ENCODE data around the gene EIF3M.

EIF3M gene

DNA sequence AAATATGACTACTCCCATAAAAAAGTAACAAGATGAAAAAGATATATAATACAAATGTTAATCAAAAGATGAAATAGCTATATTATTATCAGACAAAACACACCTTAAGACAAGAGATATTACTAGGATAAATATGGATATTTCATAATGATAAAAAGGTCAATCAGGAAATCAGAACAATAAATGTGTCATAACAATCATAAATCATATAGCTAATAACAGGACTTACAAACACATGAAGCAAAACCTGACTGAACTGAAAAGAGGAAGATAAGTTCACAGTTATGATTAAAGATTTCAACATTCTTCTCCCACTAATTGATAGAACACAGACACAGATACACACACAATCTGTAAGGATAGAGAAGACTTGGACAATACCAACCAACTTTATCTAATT lies 47.2 kb downstream of the EIF3M start:
- H3K4me1 ChIP-seq (ENCODE audit: insufficient read depth, low read length) = no peaks in the 10 kb centered on the region
- no peak overlapping the region for H3K4me2 ChIP-seq (ENCODE audit: insufficient read depth, low read length)
- H3K27ac ChIP-seq (ENCODE audit: low read length) = no peak overlapping the region
- TF ChIP-seq EZH2 (IDR thresholded peaks at IDR 0.05; ENCODE audit: borderline replicate concordance, low read depth, low read length, severe bottlenecking) = no peak
- TF ChIP-seq, protein P1, sequence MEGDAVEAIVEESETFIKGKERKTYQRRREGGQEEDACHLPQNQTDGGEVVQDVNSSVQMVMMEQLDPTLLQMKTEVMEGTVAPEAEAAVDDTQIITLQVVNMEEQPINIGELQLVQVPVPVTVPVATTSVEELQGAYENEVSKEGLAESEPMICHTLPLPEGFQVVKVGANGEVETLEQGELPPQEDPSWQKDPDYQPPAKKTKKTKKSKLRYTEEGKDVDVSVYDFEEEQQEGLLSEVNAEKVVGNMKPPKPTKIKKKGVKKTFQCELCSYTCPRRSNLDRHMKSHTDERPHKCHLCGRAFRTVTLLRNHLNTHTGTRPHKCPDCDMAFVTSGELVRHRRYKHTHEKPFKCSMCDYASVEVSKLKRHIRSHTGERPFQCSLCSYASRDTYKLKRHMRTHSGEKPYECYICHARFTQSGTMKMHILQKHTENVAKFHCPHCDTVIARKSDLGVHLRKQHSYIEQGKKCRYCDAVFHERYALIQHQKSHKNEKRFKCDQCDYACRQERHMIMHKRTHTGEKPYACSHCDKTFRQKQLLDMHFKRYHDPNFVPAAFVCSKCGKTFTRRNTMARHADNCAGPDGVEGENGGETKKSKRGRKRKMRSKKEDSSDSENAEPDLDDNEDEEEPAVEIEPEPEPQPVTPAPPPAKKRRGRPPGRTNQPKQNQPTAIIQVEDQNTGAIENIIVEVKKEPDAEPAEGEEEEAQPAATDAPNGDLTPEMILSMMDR (IDR thresholded peaks at IDR 0.05; ENCODE audit: borderline replicate concordance, extremely low read depth, low read length, poor library complexity, severe bottlenecking) = no peak
- no peaks in the 10 kb centered on the region for H3K9me3 ChIP-seq (ENCODE audit: insufficient read depth, low read length, severe bottlenecking)
- no peaks in the 10 kb centered on the region for H4K20me1 ChIP-seq (ENCODE audit: insufficient read depth, low read length)
- H3K79me2 ChIP-seq (ENCODE audit: insufficient read depth, low read length) = no peaks in the 10 kb centered on the region
- no peak overlapping the region for H2AFZ ChIP-seq (ENCODE audit: low read depth, low read length)
- H3K36me3 ChIP-seq (ENCODE audit: insufficient read depth, low read length) = no peaks in the 10 kb centered on the region
- ATAC-seq (ENCODE audit: insufficient read depth, low read depth) (no peak), DNase-seq (no peak)
- H3K4me3 ChIP-seq (ENCODE audit: low read depth in 1 of 2, low read length in 2 of 2) = no peak overlapping the region
- H3K9ac ChIP-seq (ENCODE audit: low read depth, low read length) = no peak overlapping the region
- no peaks in the 10 kb centered on the region for H3K27me3 ChIP-seq (ENCODE audit: insufficient read depth, low read length, poor library complexity)

DNA sequence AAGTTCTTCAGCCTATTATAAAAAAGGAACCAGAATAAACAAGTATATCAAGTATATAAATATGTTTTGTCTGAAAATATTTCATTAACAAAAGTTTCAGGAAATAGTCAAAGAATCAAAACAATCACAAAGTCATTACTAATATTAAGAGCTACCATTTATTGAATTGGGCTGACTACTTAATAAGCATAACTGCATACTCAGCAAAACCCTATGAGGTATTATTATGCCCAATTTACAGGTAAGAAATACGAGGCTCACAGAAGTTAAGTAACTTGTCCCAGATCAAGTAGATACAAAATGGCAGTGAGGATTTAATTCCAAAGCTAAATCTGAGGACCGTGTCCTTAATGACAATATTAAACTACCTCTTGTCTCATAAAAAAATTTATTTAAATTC lies 52.2 kb downstream of the EIF3M start:
- DNase-seq = no peak
- no peak for ATAC-seq (ENCODE audit: insufficient read depth, low read depth)
- H3K79me2 ChIP-seq (ENCODE audit: insufficient read depth, low read length) = no peaks in the 10 kb centered on the region
- no peaks in the 10 kb centered on the region for H4K20me1 ChIP-seq (ENCODE audit: insufficient read depth, low read length)
- no peak overlapping the region for H3K9ac ChIP-seq (ENCODE audit: low read depth, low read length)
- no peak overlapping the region for H2AFZ ChIP-seq (ENCODE audit: low read depth, low read length)
- no peaks in the 10 kb centered on the region for H3K36me3 ChIP-seq (ENCODE audit: insufficient read depth, low read length)
- H3K27me3 ChIP-seq (ENCODE audit: insufficient read depth, low read length, poor library complexity) = no peaks in the 10 kb centered on the region
- no peaks in the 10 kb centered on the region for H3K4me1 ChIP-seq (ENCODE audit: insufficient read depth, low read length)
- no peak overlapping the region for H3K27ac ChIP-seq (ENCODE audit: low read length)
- TF ChIP-seq, protein P1 (IDR thresholded peaks at IDR 0.05; ENCODE audit: borderline replicate concordance, extremely low read depth, low read length, poor library complexity, severe bottlenecking) = no peak
- no peak for TF ChIP-seq EZH2 (IDR thresholded peaks at IDR 0.05; ENCODE audit: borderline replicate concordance, low read depth, low read length, severe bottlenecking)
- H3K4me2 ChIP-seq (ENCODE audit: insufficient read depth, low read length) = no peak overlapping the region
- no peak overlapping the region for H3K4me3 ChIP-seq (ENCODE audit: low read depth in 1 of 2, low read length in 2 of 2)
- no peaks in the 10 kb centered on the region for H3K9me3 ChIP-seq (ENCODE audit: insufficient read depth, low read length, severe bottlenecking)

DNA sequence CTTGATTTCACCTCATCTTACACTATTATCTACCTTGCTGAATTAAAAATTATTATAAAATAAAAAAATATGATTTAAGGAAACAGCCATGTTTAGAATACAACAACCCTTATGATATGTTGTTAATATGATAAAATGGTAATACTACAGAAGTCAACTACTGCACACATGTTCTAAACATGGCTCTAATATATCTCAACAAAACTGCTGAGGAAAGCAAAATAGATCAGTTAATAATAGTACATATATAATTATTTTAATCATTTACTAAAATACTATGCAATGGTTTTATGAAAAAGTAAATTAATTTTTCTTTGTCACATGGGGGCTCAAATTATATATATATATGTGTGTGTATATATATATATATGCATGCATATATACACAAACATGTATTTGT lies 57.7 kb downstream of the EIF3M start:
- Histone ChIP-seq H3K9ac (ENCODE audit: low read depth, low read length) (no peak overlapping the region), H3K9me3 (ENCODE audit: insufficient read depth, low read length, severe bottlenecking) (no peaks in the 10 kb centered on the region), H3K79me2 (ENCODE audit: insufficient read depth, low read length) (no peaks in the 10 kb centered on the region), H3K27ac (ENCODE audit: low read length) (no peak overlapping the region), H4K20me1 (ENCODE audit: insufficient read depth, low read length) (no peaks in the 10 kb centered on the region), H3K4me1 (ENCODE audit: insufficient read depth, low read length) (no peaks in the 10 kb centered on the region), H3K4me2 (ENCODE audit: insufficient read depth, low read length) (no peak overlapping the region), H3K27me3 (ENCODE audit: insufficient read depth, low read length, poor library complexity) (no peaks in the 10 kb centered on the region), H3K36me3 (ENCODE audit: insufficient read depth, low read length) (no peaks in the 10 kb centered on the region), H3K4me3 (ENCODE audit: low read depth in 1 of 2, low read length in 2 of 2) (no peak overlapping the region), H2AFZ (ENCODE audit: low read depth, low read length) (no peak overlapping the region)
- no peak for TF ChIP-seq EZH2 (IDR thresholded peaks at IDR 0.05; ENCODE audit: borderline replicate concordance, low read depth, low read length, severe bottlenecking)
- TF ChIP-seq, protein P1 (IDR thresholded peaks at IDR 0.05; ENCODE audit: borderline replicate concordance, extremely low read depth, low read length, poor library complexity, severe bottlenecking) = no peak
- no peak for ATAC-seq (ENCODE audit: insufficient read depth, low read depth)
- no peak for DNase-seq

DNA sequence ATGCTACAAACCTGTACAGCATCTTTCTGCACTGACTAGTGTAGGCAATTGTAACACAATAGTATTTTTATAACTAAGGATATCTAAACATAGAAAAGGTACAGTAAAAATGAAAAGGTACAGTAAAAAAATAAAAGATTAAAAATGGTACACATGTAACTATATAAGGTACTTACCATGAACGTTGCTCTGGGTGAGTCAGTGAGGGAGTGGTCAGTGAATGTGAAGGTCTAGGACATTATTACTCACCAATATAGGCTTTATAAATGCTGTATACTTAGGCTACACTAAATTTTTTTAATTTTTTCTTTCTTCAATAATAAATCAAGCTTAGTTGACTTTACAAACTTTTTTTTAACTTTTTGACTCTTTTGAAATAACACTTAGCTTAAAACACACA lies 59.9 kb downstream of the EIF3M start:
- no peaks in the 10 kb centered on the region for H3K27me3 ChIP-seq (ENCODE audit: insufficient read depth, low read length, poor library complexity)

More for the DNA sequence above, 59.9 kb downstream of the EIF3M start:
- no peaks in the 10 kb centered on the region for H3K4me1 ChIP-seq (ENCODE audit: insufficient read depth, low read length)
- H3K36me3 ChIP-seq (ENCODE audit: insufficient read depth, low read length) = no peaks in the 10 kb centered on the region
- H3K27ac ChIP-seq (ENCODE audit: low read length) = no peak overlapping the region
- no peak overlapping the region for H3K9ac ChIP-seq (ENCODE audit: low read depth, low read length)
- TF ChIP-seq EZH2 (IDR thresholded peaks at IDR 0.05; ENCODE audit: borderline replicate concordance, low read depth, low read length, severe bottlenecking) = no peak
- TF ChIP-seq, protein P1 (IDR thresholded peaks at IDR 0.05; ENCODE audit: borderline replicate concordance, extremely low read depth, low read length, poor library complexity, severe bottlenecking) = no peak
- no peaks in the 10 kb centered on the region for H3K9me3 ChIP-seq (ENCODE audit: insufficient read depth, low read length, severe bottlenecking)
- H3K4me3 ChIP-seq (ENCODE audit: low read depth in 1 of 2, low read length in 2 of 2) = no peak overlapping the region
- H3K79me2 ChIP-seq (ENCODE audit: insufficient read depth, low read length) = no peaks in the 10 kb centered on the region
- H4K20me1 ChIP-seq (ENCODE audit: insufficient read depth, low read length) = no peaks in the 10 kb centered on the region
- DNase-seq (no peak), ATAC-seq (ENCODE audit: insufficient read depth, low read depth) (no peak)
- H3K4me2 ChIP-seq (ENCODE audit: insufficient read depth, low read length) = no peak overlapping the region
- H2AFZ ChIP-seq (ENCODE audit: low read depth, low read length) = no peak overlapping the region
